Activated naive CD8-positive, alpha-beta T cell (primary cell): ENCODE measurements around the gene TSGA10.
"Not testable (repeated sequence)": the region's sequence is repeated elsewhere in the genome, so short reads cannot be mapped to it uniquely, and the experiment has no call there.

ENCODE experiments used
- H3K27ac Mint-ChIP-seq: one replicate; pipeline ENCODE4 v1.8.0; 2021; ENCODE audit warnings: mixed read lengths
- H3K27me3 Mint-ChIP-seq: one replicate; pipeline ENCODE4 v1.8.0; 2021; ENCODE audit warnings: mixed read lengths
- H3K36me3 Mint-ChIP-seq: one replicate; pipeline ENCODE4 v1.8.0; 2021; ENCODE audit warnings: mixed read lengths
- H3K4me1 Mint-ChIP-seq: one replicate; pipeline ENCODE4 v1.8.0; 2021; ENCODE audit warnings: low read depth, mixed read lengths
- H3K4me3 Mint-ChIP-seq: one replicate; pipeline ENCODE4 v1.8.0; 2021; ENCODE audit warnings: mild to moderate bottlenecking, mixed read lengths
- H3K9me3 Mint-ChIP-seq: one replicate; pipeline ENCODE4 v1.8.0; 2021; ENCODE audit warnings: low read depth, mixed read lengths

The TSGA10 gene

DNA sequence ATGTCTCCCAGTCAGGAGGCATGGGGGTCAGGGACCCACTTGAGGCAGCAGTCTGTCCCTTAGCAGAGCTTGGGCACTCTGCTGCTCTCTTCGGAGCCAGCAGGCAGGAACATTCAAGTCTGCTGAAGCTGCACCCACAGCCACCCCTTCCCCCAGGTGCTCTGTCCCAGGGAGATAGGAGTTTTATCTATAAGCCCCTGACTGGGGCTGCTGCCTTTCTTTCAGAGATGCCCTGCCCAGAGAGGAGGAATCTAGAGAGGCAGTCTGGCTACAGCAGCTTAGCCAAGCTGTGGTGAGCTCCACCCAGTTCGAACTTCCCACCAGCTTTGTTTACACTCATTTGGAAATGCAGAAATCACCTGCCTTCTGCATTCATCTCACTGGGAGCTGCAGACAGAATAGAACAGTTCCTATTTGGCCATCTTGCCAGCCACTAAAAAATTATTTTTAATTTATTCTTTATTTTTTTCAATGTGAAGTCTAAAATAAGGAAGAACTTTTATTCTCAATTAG, 19.6 kb downstream of the TSGA10 start:
- H3K4me1 Mint-ChIP-seq, H3K4me3 Mint-ChIP-seq, H3K27ac Mint-ChIP-seq, H3K27me3 Mint-ChIP-seq: not testable (repeated sequence)
- Mint-ChIP-seq H3K36me3 (peaks cover 31% of the 10 kb centered on the region), H3K9me3 (peaks cover 15% of the 10 kb centered on the region)

DNA sequence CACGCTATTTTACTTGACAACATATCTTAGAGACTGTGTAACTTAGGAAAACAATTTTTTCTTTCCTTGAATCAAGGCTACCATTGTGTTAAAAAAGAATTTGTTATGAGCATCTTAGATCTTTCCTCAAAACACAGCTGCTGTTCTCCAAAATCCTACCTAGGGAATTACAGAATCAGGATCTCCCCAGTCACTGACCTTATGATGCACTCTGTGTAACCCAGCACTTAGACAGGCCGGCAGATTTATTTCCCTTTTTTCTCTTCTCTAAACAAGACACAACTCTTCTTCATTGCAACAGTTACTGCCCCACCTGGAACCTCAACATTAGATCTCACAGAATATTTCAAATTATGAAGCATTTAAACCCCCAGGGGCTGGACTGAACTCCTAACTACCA, 26.8 kb downstream of the TSGA10 start:
- H3K36me3 Mint-ChIP-seq, result peaks cover 50% of the 10 kb centered on the region
- H3K4me3 Mint-ChIP-seq, result no peak overlapping the region
- no peaks in the 10 kb centered on the region for H3K4me1 Mint-ChIP-seq
- peaks cover 54% of the 10 kb centered on the region for H3K9me3 Mint-ChIP-seq
- H3K27me3 Mint-ChIP-seq, result no peaks in the 10 kb centered on the region
- H3K27ac Mint-ChIP-seq, result no peak overlapping the region

DNA sequence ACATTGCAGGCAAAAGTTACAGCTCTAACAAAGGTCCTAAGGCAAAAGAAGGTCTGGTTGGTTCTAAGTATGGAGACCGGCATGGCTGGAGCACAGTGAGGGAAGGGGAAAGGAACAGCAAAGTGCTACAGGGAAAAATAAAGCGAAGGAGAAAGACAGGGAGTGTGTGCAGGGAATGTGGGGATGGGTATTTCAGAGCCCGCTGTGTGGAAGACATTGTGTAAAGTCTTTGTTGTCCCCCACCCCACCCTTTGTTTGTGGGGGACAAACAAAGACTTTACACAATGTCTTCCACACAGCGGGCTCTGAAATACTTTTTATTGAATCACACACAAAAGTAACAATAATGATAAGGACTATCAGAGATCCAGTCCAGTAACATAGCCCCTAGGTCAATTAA, 42.1 kb downstream of the TSGA10 start:
- Mint-ChIP-seq H3K4me3 (no peak overlapping the region), H3K27me3 (no peaks in the 10 kb centered on the region), H3K4me1 (no peaks in the 10 kb centered on the region), H3K27ac (no peak overlapping the region), H3K36me3 (peaks cover 4% of the 10 kb centered on the region), H3K9me3 (no peaks in the 10 kb centered on the region)

DNA sequence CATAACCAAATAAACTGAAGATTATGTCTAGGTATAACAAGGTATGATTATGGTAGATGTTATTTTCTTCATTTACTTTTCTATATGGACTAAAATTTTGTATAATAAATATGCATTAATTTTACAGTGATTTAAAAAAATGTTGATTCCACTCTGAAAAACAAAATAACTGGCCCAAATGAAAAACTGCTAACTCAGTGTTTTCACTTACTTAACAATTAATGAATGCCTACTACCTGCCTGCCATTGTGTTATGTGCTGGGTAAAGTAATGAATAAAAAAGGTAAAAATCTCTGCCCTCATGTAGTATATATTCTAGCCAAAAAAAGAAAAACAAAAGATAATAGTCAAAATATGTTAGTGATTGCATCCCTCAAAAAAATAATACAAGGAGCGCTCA, 42.8 kb downstream of the TSGA10 start:
- Mint-ChIP-seq H3K27me3 (no peaks in the 10 kb centered on the region), H3K4me1 (no peaks in the 10 kb centered on the region), H3K36me3 (peaks cover 4% of the 10 kb centered on the region), H3K27ac (no peak overlapping the region), H3K9me3 (no peaks in the 10 kb centered on the region), H3K4me3 (no peak overlapping the region)

DNA sequence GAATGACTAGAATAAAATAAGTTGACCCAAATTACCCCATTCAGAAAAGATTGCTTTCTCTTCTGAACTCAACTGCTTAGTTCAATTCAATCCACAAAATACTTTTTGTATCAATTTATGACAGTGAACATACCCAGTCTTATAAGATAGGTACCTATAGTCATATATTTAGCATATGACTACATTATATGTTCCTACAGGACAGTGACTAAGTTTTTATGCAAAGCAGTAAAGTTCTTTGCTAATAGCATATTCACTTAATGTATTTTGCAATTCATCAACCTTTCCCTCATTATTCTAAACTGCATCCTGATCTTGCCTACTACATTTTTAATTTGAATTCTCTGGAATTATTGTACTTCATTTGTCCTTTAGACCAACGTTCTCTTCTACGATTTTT, 43.5 kb downstream of the TSGA10 start:
- Mint-ChIP-seq H3K27ac (no peak overlapping the region), H3K9me3 (no peaks in the 10 kb centered on the region), H3K36me3 (peaks cover 4% of the 10 kb centered on the region), H3K4me1 (no peaks in the 10 kb centered on the region), H3K4me3 (no peak overlapping the region), H3K27me3 (no peaks in the 10 kb centered on the region)

DNA sequence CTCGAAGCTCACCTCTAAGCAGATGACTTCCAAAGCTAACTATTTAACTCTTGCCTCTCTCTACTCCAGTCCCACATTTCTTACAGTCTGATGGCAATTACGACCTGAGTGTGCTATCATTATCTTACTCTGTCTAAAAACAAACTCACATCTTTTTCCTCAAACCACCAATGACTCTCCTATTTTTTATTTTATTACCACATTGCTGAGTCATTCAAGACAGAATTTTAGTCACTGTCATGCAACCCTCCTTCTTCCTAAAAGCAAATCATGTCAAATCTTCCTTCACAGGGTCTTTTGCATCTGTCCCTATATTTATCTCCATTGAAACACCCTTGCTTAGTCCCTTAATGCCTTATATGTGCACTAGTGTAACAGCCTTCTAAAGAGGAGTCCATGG, 47.8 kb downstream of the TSGA10 start:
- H3K27me3 Mint-ChIP-seq, result no peaks in the 10 kb centered on the region
- no peaks in the 10 kb centered on the region for H3K9me3 Mint-ChIP-seq
- H3K36me3 Mint-ChIP-seq, result peaks cover 13% of the 10 kb centered on the region
- no peak overlapping the region for H3K4me3 Mint-ChIP-seq
- no peak overlapping the region for H3K27ac Mint-ChIP-seq
- no peaks in the 10 kb centered on the region for H3K4me1 Mint-ChIP-seq

DNA sequence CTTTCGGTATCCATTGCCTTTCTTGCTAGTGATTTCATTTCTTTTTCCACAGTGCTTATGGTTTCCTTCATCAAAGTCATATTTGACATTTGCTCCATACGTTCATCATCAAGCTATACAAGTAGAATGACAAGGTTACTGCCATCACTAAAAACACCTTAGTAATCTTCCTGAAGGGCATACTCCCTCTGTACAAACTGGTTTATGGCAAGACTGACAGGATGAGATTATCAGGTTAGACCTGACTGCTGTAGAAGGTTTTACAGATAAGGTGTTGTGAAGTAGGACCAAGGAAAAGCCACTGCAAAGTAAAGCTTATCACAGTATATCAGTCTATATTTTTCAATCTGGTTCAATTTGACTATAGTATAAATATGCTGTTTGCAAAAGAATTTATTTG, 50.7 kb downstream of the TSGA10 start:
- peaks cover 10% of the 10 kb centered on the region for H3K36me3 Mint-ChIP-seq
- no peak overlapping the region for H3K4me3 Mint-ChIP-seq
- H3K27me3 Mint-ChIP-seq, result no peaks in the 10 kb centered on the region
- H3K4me1 Mint-ChIP-seq, result peaks cover 4% of the 10 kb centered on the region
- H3K9me3 Mint-ChIP-seq, result no peaks in the 10 kb centered on the region
- no peak overlapping the region for H3K27ac Mint-ChIP-seq

DNA sequence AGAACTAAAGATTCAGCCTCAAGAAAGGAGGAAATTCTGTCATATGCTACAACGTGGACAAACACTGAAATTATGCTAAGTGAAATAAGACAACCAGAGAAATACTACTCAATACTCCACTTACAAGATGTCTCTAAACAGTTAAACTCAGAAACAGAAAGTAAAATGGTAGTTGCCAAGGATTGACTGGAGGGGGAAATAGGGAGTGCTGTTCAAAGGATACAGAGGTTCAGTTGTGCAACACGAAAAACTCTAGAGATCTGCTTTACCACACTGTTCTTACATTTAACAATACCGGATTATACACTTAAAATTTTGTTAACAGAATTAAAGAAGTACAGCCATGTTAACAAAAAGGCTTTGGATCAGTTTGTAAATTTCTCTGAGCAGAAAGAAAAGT, 53.0 kb downstream of the TSGA10 start:
- Mint-ChIP-seq H3K4me3 (no peak overlapping the region), H3K4me1 (peaks cover 4% of the 10 kb centered on the region), H3K27me3 (no peaks in the 10 kb centered on the region), H3K27ac (no peak overlapping the region), H3K9me3 (no peaks in the 10 kb centered on the region), H3K36me3 (peaks cover 8% of the 10 kb centered on the region)

DNA sequence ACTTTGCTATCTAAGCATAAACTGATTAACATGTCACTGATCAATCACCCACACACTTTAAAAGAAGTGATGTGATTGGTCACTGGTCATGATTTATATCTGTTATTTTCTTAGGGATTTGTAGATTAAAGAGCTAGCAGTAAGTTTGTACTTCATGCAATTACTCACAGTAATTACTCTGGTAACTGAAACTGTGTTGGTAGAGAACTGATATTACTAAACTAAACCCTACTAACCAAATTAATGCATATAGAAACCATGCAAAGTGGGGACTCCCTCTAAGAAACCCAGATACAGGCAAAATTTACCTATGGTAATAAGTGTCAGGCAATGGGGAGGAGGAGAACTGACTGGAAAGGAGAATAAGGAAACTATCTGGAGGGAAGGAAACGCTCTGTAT, 58.0 kb downstream of the TSGA10 start:
- H3K27me3 Mint-ChIP-seq, result no peaks in the 10 kb centered on the region
- no peak overlapping the region for H3K4me3 Mint-ChIP-seq
- peaks cover 4% of the 10 kb centered on the region for H3K4me1 Mint-ChIP-seq
- no peaks in the 10 kb centered on the region for H3K36me3 Mint-ChIP-seq
- no peaks in the 10 kb centered on the region for H3K9me3 Mint-ChIP-seq
- H3K27ac Mint-ChIP-seq, result no peak overlapping the region

DNA sequence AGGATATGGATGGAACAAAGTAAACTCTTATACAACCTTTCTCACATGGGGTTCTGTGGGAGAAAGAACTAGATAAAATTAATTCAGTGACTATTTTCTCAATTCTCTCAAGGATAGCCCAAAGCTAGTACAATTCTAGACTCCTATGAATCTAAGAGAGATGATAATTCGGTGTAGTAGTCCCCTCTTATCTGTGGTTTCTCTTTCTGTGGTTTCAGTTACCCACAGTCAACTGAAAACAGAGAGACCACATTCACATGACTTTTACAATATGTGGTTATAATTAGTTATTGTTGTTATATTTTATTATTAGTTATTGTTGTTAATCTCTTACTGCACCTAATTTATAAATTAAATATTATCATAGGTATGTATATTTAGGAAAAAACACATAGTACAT, 66.7 kb downstream of the TSGA10 start:
- H3K36me3 Mint-ChIP-seq, result peaks cover 4% of the 10 kb centered on the region
- H3K4me3 Mint-ChIP-seq, result no peak overlapping the region
- no peak overlapping the region for H3K27ac Mint-ChIP-seq
- H3K9me3 Mint-ChIP-seq, result no peaks in the 10 kb centered on the region
- H3K27me3 Mint-ChIP-seq, result no peaks in the 10 kb centered on the region
- peaks cover 5% of the 10 kb centered on the region for H3K4me1 Mint-ChIP-seq

DNA sequence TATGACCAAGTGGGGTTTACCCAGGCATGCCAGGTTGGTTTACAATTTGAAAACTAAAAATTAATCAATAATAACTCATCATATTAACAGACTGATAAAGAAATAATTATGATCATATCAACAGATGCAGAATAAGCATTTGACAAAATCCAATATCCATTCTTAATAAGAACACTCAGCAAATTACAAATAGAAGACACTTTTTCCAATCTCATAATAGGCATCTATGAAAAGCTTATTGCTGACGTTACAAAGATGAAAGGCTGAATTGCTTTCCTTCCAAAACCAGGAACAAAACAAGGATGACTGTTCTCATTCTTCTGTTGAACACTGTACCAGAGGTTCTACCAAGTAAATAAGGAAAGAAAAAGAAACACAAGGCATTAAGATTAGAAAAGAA, 68.4 kb downstream of the TSGA10 start:
- Mint-ChIP-seq H3K9me3 (no peaks in the 10 kb centered on the region), H3K36me3 (peaks cover 4% of the 10 kb centered on the region), H3K27me3 (no peaks in the 10 kb centered on the region), H3K4me1 (peaks cover 5% of the 10 kb centered on the region), H3K4me3 (no peak overlapping the region), H3K27ac (no peak overlapping the region)

DNA sequence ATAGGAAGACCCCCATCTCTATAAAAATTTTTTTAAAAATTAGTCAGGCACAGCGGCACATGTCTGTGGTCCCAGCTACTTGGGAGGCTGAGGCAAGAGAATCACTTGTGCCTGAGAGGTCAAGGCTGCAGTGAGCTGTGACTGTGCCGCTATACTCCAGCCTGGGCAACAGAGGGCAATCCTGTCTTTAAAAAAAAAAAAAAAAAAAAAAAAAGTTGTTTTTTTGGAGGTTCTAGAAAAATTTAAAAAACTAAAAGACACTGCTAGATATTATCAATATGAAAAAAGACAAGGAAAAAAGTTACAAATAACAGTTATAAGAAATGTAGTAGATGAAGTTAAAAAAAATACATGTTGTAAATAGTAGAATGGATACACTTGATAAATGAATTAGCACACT, 69.3 kb downstream of the TSGA10 start:
- Mint-ChIP-seq H3K36me3 (peaks cover 3% of the 10 kb centered on the region), H3K4me1 (peaks cover 5% of the 10 kb centered on the region), H3K27ac (no peak overlapping the region), H3K9me3 (no peaks in the 10 kb centered on the region), H3K4me3 (no peak overlapping the region), H3K27me3 (no peaks in the 10 kb centered on the region)

DNA sequence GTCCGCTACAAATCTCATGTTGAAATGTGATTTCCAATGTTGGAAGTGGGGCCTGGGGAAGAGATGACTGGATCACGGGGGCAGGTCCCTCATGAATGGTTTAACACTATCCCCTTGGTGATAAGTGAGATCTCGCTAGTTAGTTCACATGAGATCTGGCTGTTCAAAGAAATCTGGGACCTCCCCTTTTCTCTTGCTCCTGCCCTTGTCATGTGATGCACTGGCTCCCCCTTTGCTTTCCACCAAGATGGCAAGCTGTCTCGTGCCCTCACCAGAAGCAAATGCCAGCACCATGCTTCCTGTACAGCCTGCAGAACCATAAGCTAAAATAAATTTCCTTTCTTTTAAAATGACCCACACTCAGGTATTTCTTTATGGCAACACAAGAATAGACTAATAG, 70.5 kb downstream of the TSGA10 start:
- no peaks in the 10 kb centered on the region for H3K27me3 Mint-ChIP-seq
- H3K27ac Mint-ChIP-seq, result no peak overlapping the region
- H3K9me3 Mint-ChIP-seq, result no peaks in the 10 kb centered on the region
- peaks cover 5% of the 10 kb centered on the region for H3K4me1 Mint-ChIP-seq
- peaks cover 3% of the 10 kb centered on the region for H3K36me3 Mint-ChIP-seq
- H3K4me3 Mint-ChIP-seq, result no peak overlapping the region

DNA sequence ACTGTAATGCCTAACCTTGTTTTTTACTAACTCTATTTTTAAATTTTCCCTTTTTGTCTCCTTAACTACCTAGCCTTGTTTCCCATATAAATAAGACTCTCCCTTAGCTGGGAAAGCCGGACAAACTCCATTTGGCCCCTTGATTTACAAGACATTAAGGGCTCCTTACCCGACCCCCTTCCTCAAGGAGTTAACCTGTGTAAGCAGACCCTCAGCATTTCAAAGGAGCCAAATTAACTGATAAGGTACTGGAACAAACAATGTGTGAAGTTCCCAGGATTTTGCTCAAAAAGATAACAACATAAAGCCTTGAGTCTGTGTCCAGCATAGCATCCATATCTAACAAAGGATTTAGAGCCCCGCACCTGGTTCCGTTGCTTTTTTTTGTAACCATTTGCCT, 72.9 kb downstream of the TSGA10 start:
- H3K4me1 Mint-ChIP-seq, result no peaks in the 10 kb centered on the region
- H3K36me3 Mint-ChIP-seq, result peaks cover under 1% of the 10 kb centered on the region

DNA sequence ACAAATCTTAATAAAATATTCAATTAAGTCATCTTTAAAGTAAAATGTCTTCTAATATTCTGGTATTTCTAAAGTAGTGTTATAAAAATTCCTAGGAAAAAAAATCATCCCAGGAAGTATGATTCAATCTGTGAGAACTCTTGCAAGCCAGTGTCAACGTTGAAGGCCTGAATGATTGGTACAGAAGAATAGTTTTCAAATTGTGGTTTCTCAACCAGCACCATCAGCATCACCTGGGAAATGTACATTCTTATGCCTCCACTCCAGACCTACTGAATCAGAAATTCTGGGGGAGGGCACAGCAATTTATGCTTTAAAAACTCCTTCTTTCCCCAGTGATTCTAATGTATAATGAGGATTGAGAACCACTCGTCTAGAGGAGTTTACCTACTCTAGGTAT, 75.5 kb downstream of the TSGA10 start:
- Mint-ChIP-seq H3K4me3 (no peak overlapping the region), H3K36me3 (peaks cover 4% of the 10 kb centered on the region)

More for the DNA sequence above, 72.9 kb downstream of the TSGA10 start:
- H3K27me3 Mint-ChIP-seq, result peaks cover under 1% of the 10 kb centered on the region
- H3K27ac Mint-ChIP-seq, result no peak overlapping the region
- no peaks in the 10 kb centered on the region for H3K9me3 Mint-ChIP-seq
- no peak overlapping the region for H3K4me3 Mint-ChIP-seq

DNA sequence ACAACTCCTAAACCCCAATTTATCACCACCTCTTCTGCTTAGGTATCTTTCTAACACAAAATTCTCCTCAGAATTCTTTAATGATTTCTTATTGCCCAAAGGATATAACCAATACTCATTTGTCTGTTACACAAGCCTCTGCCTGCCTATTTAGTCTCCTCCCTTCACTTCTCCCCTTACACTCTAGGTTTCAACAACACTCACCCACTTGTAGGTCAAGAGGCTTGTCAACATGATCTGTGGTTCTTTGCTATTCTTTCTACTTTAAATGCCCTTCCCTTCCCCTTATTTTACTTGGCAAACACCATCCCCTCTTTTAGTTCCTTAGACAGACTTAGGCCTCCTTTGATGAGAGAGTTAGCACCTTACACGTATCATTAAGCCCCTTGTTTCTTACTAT, 82.2 kb downstream of the TSGA10 start:
- no peak overlapping the region for H3K27ac Mint-ChIP-seq
- no peaks in the 10 kb centered on the region for H3K4me1 Mint-ChIP-seq
- peaks cover 4% of the 10 kb centered on the region for H3K36me3 Mint-ChIP-seq
- peaks cover 5% of the 10 kb centered on the region for H3K27me3 Mint-ChIP-seq
- no peak overlapping the region for H3K4me3 Mint-ChIP-seq
- no peaks in the 10 kb centered on the region for H3K9me3 Mint-ChIP-seq

More for the DNA sequence above, 75.5 kb downstream of the TSGA10 start:
- H3K4me1 Mint-ChIP-seq, result no peaks in the 10 kb centered on the region
- H3K9me3 Mint-ChIP-seq, result no peaks in the 10 kb centered on the region
- H3K27me3 Mint-ChIP-seq, result peaks cover 5% of the 10 kb centered on the region
- no peak overlapping the region for H3K27ac Mint-ChIP-seq
